HG02840 (cell line): Measurements from ENCODE around the gene CXCR5.
A peak's percentile ranks its signal among the peaks of the same experiment; 100 is the strongest.
"Not testable (repeated sequence)": the region's sequence is repeated elsewhere in the genome, so short reads cannot be mapped to it uniquely, and the experiment has no call there.

Experiments used
- ATAC-seq: cut with Tn5 transposase; IDR thresholded peaks from one replicate; pipeline ENCODE4 v1.9.1; 2021; ENCODE audit warnings: mild to moderate bottlenecking, moderate library complexity, moderate number of reproducible peaks; ENCODE audit not compliant: unreplicated experiment, low FRiP score

The CXCR5 gene

GRCh38 chr11:118883368-118884071, at the start of gene CXCR5:
CXCR5 (plus strand) TSS chr11:118883892; CDS start chr11:118883942, 50 bp downstream.
- ATAC-seq, result peak; percentile 60

GRCh38 chr11:118834427-118835028, 49.2 kb upstream of the CXCR5 start:
- ATAC-seq, result no peak

- no peak for ATAC-seq
These were observed 45.8 kb upstream of the CXCR5 start for GRCh38 chr11:118837868-118838267.

- peak; percentile 52 for ATAC-seq
These were observed 44.7 kb upstream of the CXCR5 start for GRCh38 chr11:118838905-118839553.

- no peak for ATAC-seq
These were observed 42.0 kb upstream of the CXCR5 start for GRCh38 chr11:118841469-118842242.

- ATAC-seq, result no peak
These were observed 41.3 kb upstream of the CXCR5 start for GRCh38 chr11:118842369-118842768.

GRCh38 chr11:118842843-118843242, 40.8 kb upstream of the CXCR5 start:
- ATAC-seq, result not testable (repeated sequence)

- no peak for ATAC-seq
These were observed 40.1 kb upstream of the CXCR5 start for GRCh38 chr11:118843565-118843964.

GRCh38 chr11:118845369-118845768, 38.3 kb upstream of the CXCR5 start:
- ATAC-seq, result no peak

- ATAC-seq, result no peak
These were observed 37.3 kb upstream of the CXCR5 start for GRCh38 chr11:118846181-118846935.

- ATAC-seq, result no peak
These were observed 33.9 kb upstream of the CXCR5 start for GRCh38 chr11:118849825-118850224.

GRCh38 chr11:118851970-118852369, 31.7 kb upstream of the CXCR5 start:
- no peak for ATAC-seq

GRCh38 chr11:118853678-118854077, 30.0 kb upstream of the CXCR5 start:
- ATAC-seq, result no peak

- no peak for ATAC-seq
These were observed 27.4 kb upstream of the CXCR5 start for GRCh38 chr11:118856314-118856713.

- ATAC-seq, result no peak
These were observed 26.3 kb upstream of the CXCR5 start for GRCh38 chr11:118857385-118857784.

GRCh38 chr11:118859973-118860372, 23.7 kb upstream of the CXCR5 start:
- ATAC-seq, result no peak

- ATAC-seq, result no peak
These were observed 15.0 kb upstream of the CXCR5 start for GRCh38 chr11:118868659-118869058.

- ATAC-seq, result no peak
These were observed 13.0 kb upstream of the CXCR5 start for GRCh38 chr11:118870396-118871343.

GRCh38 chr11:118872403-118872821, 11.3 kb upstream of the CXCR5 start:
- no peak for ATAC-seq
